AG04450 (cell line): ENCODE measurements around the gene PRKG2. TPM values are rescaled to one million over a fixed set of nuclear protein-coding genes. Genes with fewer than 3 reads are reported as not detected.

Experiments
- CTCF ChIA-PET: fragments of 300-600, 350-600 bp; formaldehyde crosslinking; extraction: SDS; loops from one replicate; lab custom pipeline; 2022; ENCODE audit warnings: antibody characterized with exemption, inconsistent platforms; lab: Charles Lee
- POLR2A ChIA-PET: fragments of 350-600 bp; formaldehyde crosslinking; extraction: SDS; loops from one replicate; lab custom pipeline; 2021; ENCODE audit warnings: antibody characterized with exemption, inconsistent platforms; lab: Yijun Ruan, JAX
- DNase-seq: peaks from one replicate; pipeline ENCODE4 v3.0.0-alpha.2; 2011; ENCODE audit warnings: low read depth, low spot score
- H3K27ac ChIP-seq: one replicate; pipeline ENCODE4 v1.5.1; 2012; ENCODE audit warnings: low read depth, low read length, control low read depth
- H3K27me3 ChIP-seq: one replicate; pipeline ENCODE4 v1.6.0; 2012; ENCODE audit warnings: low read length; ENCODE audit not compliant: control insufficient read depth, insufficient read depth
- H3K4me3 ChIP-seq: 2 replicates; pipeline ENCODE4 v1.5.1; 2011; ENCODE audit warnings: mild to moderate bottlenecking, low read depth, low read length, control low read depth
- H3K9me3 ChIP-seq: 2 replicates; pipeline ENCODE4 v1.5.1; 2012; ENCODE audit warnings: low read length; ENCODE audit not compliant: control insufficient read depth, insufficient read depth
- polyA plus RNA-seq: library from polyadenylated mRNA; depleted of rRNA; stranded (reverse); fragments of >200 nt; gene quantifications from 2 replicates; pipeline ENCODE4 v1.2.3, GENCODE V29; 2011
- TF ChIP-seq, protein P1 (sequence below): IDR thresholded peaks from 2 replicates; pipeline ENCODE4 v1.5.1; 2011; ENCODE audit warnings: low read depth, low read length, control low read depth, inconsistent platforms

The PRKG2 gene
- polyA plus RNA-seq, 1 experiment = 1.6 TPM

DNA sequence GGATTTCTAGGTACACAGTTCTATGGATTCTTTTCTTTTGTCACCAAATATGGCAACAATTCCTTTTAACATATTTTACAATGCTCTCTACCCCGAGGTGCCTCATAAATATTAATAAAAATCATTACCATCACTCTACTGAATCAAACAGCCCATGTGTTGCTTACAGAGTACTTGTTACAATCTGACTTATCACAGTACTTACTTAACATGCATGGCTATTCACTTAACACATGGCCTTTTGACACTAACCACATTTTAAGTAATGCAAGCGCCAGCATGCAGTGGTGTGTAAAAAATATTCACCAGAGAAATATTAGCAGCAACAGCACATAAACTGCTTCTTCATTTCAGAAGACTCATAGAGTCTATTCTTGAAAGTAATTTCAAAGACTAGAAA lies 119.6 kb downstream of the PRKG2 start:
- TF ChIP-seq, protein P1, sequence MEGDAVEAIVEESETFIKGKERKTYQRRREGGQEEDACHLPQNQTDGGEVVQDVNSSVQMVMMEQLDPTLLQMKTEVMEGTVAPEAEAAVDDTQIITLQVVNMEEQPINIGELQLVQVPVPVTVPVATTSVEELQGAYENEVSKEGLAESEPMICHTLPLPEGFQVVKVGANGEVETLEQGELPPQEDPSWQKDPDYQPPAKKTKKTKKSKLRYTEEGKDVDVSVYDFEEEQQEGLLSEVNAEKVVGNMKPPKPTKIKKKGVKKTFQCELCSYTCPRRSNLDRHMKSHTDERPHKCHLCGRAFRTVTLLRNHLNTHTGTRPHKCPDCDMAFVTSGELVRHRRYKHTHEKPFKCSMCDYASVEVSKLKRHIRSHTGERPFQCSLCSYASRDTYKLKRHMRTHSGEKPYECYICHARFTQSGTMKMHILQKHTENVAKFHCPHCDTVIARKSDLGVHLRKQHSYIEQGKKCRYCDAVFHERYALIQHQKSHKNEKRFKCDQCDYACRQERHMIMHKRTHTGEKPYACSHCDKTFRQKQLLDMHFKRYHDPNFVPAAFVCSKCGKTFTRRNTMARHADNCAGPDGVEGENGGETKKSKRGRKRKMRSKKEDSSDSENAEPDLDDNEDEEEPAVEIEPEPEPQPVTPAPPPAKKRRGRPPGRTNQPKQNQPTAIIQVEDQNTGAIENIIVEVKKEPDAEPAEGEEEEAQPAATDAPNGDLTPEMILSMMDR = no peak
- no peak for DNase-seq
- H3K27ac ChIP-seq = no peak overlapping the region
- no peaks in the 10 kb centered on the region for H3K27me3 ChIP-seq
- ChIA-PET POLR2A (no interaction called here), CTCF (interaction anchor here (1.5 kb wide), 1 partner anchor 25 kb away, joined by 5 read pairs; no protein-coding TSS in a partner anchor)
- H3K4me3 ChIP-seq = no peak overlapping the region
- H3K9me3 ChIP-seq = no peaks in the 10 kb centered on the region

DNA sequence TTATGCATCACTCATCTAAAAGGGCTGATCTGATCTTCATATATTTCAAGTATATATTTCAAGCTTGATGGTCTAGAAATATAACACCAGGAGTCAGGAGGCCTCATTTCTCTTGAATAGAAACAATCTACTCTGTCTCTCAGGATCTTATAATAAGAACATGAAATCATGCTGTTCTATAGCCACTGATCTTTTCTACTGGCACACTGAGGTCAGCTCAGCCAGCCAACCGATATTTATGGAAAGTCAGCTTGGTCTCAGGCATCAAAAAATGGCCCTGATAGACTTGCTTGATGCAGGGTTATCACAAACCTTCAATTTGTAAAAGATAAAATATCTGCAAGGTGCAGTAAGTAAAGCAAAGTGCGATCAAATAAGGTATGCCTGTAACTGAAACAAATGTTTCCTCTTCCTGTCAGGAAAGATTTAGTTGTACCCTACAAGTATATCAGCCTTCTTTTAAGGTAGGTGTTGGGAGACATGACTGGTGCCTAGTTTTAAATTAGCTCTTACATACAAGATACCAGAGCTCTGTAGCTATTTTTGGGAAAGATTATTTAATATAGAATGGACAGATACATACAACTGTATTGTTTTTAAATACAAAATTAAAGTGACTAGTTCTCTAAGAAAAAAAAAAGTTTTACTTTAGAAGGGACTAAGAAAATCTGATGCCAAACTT lies 121.2 kb downstream of the PRKG2 start:
- Histone ChIP-seq H3K4me3 (no peak overlapping the region), H3K27me3 (no peaks in the 10 kb centered on the region), H3K27ac (no peak overlapping the region), H3K9me3 (no peaks in the 10 kb centered on the region)
- no peak for DNase-seq
- TF ChIP-seq, protein P1 = no peak
- ChIA-PET POLR2A (no interaction called here), CTCF (interaction anchor here (0.7 to 1.6 kb wide), 5 partner anchors 10 to 276 kb away, joined by 3 to 13 read pairs (median 5); no protein-coding TSS in a partner anchor)

DNA sequence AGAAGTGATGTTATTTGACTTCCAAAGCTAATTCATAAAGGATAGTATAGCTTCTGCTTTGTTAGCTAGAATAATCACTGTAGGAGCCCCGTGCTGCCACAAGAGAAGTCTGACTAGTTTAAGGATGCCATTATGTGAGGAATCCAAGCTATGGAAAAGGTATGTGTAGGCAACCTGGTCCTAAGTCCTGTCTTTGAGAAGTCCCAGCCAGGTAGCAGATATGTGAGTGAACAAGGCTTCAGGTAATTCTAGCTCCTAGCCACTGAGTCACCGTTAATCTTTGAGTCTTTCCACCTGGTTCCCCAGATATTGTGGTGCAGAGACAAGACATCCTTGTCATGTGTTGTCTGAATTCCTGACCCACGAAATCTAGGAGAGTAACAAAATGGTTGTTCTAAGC lies 129.0 kb downstream of the PRKG2 start:
- H3K27ac ChIP-seq = no peak overlapping the region
- CTCF ChIA-PET = interaction anchor here (0.8 to 2.7 kb wide), 3 partner anchors 16 to 266 kb away, joined by 3 to 14 read pairs (median 3); no protein-coding TSS in a partner anchor
- no peak for DNase-seq
- POLR2A ChIA-PET = no interaction called here
- no peaks in the 10 kb centered on the region for H3K27me3 ChIP-seq
- no peak overlapping the region for H3K4me3 ChIP-seq
- H3K9me3 ChIP-seq = no peaks in the 10 kb centered on the region
- TF ChIP-seq, protein P1 = no peak

DNA sequence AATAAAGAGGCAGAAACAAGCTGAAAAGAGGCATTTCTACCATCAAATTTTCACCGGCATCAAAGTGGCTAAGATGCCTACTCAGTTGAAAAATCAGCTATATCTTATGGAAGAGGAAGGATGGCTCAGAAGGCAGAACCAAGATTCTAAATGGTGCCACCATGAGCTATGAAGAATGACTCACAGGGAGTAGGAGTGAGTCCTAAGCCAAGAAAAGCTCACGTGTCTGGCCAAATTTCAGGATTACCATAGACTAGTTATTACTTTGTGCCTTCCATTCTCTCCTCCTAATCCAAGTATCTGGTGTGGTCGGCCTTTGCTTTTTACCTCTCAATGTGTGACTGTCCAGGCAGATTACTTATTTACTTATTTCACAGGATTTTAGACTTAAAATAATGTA lies 129.7 kb downstream of the PRKG2 start:
- Histone ChIP-seq H3K27ac (no peak overlapping the region), H3K27me3 (no peaks in the 10 kb centered on the region), H3K9me3 (no peaks in the 10 kb centered on the region), H3K4me3 (no peak overlapping the region)
- POLR2A ChIA-PET = no interaction called here
- CTCF ChIA-PET = interaction anchor here (0.8 to 2.7 kb wide), 3 partner anchors 15 to 267 kb away, joined by 3 to 14 read pairs (median 3); no protein-coding TSS in a partner anchor
- no peak for DNase-seq
- TF ChIP-seq, protein P1 = no peak

DNA sequence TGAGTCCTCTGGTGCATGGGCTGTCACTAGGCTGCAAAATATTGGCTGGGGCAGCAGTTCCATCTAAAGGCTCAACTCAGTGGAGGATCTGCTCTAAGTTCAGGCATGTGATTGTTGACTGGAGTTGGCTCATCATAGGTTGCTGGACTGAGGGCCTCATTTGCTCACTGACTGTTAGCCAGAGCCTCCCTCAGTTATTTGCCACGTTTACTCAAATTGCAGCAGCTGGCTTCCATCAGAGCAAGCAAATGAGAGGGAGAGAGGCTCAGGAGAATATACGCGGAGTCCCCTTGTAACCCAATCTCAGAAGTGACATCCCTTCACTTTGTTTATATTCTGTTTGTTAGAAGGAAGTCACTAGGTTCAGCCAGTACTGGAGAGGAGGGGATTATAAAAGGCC lies 130.4 kb downstream of the PRKG2 start:
- Histone ChIP-seq H3K27ac (no peak overlapping the region), H3K27me3 (no peaks in the 10 kb centered on the region), H3K9me3 (no peaks in the 10 kb centered on the region), H3K4me3 (no peak overlapping the region)
- DNase-seq = peak; percentile 18
- CTCF ChIA-PET = interaction anchor here (1.4 to 2.7 kb wide), 5 partner anchors 15 to 285 kb away, joined by 3 to 16 read pairs (median 14); no protein-coding TSS in a partner anchor
- POLR2A ChIA-PET = no interaction called here
- TF ChIP-seq, protein P1 = no peak
